Activated CD4-positive, alpha-beta T cell treated with anti-CD3 and anti-CD28 coated beads, Interleukin-2, amount 50 U/mL, for 4 hours (primary cell): ENCODE measurements around the gene TANC1.
A peak's percentile ranks its signal among the peaks of the same experiment; 100 is the strongest.

ENCODE experiments used
- DNase-seq, 2 experiments: peaks; one replicate each; pipeline ENCODE4 v3.0.0-alpha.2; 2020

TANC1 gene

DNA sequence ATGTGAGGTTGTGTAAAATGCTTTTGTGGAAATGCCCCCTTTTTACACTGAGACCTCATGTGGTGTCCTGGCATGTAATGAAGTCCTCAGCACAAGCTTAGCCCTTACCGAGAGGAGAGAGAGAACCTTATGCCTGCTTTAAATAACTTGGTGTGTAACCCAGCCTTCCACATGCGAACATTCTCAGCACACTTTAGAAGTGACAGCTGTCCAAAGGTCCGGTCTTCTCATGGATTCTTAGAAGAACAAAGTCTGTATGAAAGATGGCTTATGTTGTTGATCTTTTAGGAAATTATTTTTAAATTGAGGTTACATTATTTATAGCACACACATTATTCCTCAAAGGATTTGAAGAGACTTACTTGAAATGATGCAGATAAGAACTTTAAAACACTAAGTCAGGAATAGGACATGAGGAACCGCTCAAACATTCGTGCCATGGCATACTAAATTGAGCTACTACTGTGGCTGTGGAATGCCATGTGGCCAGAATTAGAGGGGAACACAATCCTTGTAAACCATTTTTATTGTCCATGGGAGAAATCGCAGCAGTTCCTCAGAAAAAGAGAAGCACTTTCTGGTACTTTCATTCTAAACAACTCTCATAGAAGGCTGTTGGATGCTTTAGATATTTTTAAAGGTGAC, 238.4 kb downstream of the TANC1 start:
- DNase-seq: no peak

DNA sequence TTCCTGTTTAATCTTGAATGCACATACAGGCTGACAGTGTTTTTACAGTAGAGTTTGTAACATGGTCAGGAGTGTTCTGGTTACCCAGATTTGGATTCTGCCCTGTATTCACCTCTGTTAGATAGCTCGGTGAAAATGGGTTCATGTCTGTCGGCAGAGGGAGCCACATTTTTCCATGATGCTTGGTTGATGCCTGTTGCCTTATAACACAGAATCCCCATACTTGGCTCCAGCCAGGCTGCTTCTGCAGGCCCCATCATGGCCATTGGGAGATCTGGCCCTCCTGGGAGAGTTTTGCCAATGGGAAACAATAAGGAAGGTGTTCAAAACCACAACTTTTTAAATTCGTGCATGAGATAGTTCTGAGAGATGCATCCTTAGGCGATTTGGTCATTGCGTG, 240.0 kb downstream of the TANC1 start:
- DNase-seq: no peak

DNA sequence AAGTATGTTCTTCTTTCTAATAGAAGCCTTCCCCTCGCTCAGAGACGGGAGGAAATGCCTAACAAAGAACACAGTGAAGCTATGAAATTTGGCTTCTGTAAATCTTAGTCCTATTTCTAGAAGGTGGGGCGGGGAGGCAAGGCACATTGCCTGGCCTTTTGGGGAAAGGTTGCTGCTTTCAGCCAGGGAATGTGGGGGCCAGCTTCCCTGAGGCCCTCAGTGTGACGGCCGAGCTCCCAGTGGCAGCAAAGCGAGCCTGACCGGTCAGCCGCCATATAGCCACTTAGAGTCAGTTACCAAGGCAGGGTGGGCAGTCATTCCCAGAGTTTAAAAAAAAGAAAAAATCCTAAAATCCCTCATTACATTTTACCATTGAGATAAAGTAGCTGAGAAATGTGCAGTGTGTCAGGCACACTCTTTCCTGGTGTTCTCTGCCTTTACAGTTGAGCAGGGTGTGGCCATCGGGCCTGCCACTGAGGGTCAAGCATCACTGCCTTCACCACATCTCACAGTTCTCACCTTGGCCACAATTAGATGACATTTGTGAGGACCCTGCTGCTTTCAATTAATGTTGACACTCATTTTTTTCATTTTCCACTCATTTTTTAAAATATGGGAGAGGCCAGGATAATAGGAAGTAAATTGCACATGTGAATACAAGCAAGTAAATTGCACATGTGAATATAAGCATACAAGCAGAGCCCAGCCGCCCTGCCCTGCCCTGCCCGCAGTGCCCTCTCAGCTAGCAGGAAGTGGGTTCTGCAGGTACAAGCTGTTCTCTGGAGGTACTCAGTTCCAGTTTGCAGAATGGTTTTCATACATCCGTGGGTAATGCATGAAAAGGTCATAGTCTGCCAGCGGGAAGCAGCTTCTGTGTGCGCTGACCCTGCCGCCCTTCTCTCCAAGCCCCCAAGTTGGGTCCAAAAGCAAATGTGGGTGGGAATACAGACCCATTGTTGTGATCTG, 241.2 kb downstream of the TANC1 start:
- peak in 1 of 2 experiments; percentile 4 for DNase-seq

DNA sequence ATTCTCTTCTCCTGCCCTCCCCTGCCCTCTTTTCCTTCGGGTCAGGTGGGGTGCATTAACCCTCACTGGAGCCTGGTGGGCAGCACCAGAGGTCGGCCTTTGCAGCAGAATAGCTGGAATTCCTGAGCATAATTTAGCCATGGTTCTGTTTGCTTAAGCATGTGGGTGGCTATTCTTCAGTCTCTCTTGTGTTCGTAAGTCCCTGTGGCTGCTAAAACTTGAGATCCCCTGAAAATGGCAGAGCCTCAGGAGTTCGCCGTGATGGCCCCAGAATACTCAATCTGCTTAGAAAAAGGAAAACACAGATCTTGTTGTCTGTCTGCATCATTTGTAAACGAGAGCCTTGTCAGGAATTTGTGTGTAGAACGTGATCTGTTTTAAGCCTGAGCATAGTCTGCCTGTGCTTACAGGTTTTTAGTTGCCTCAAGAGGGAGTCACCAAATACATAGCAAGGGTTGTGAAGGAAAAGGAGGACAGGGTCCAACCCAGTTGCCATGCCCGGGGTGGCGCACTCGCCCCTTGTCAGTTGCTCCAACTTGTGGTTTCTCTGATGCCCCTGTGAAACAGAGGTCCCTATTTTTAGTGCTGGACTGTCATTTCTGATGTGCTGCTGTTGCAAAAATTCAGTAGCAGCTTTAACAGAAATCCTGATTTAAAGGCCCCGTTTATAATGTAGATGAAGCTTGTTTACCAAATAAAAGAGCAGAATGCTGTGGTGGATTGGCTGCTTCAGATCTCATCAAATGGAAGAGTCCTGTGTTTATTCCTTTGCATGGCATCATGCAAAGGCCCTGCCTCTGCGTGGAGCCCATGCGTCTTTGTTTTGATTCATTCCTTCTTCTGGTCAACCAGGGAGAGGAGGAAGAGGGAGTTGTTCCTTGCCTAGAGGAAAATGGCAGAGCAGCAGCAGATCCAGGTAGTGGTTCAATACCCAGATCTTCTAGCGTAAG, 243.3 kb downstream of the TANC1 start:
- DNase-seq: no peak

DNA sequence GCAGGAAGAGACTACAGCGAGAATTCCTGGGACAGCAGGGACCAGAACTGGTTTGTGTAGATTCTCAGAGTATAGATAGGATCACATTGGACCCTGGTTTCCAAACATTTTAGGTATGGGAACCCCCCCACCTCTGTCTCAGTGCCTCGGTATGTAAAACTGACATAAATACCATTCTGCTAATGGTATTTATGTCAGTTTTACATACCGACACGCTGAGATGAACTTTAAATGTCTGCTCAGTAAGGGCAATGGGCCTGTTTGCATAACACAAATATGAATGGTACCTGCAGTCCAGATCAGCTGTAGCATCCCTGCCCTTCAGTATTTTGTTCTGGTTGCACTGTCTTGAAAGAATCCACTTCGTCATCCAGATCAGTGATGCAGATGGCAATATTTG, 244.9 kb downstream of the TANC1 start:
- no peak for DNase-seq

DNA sequence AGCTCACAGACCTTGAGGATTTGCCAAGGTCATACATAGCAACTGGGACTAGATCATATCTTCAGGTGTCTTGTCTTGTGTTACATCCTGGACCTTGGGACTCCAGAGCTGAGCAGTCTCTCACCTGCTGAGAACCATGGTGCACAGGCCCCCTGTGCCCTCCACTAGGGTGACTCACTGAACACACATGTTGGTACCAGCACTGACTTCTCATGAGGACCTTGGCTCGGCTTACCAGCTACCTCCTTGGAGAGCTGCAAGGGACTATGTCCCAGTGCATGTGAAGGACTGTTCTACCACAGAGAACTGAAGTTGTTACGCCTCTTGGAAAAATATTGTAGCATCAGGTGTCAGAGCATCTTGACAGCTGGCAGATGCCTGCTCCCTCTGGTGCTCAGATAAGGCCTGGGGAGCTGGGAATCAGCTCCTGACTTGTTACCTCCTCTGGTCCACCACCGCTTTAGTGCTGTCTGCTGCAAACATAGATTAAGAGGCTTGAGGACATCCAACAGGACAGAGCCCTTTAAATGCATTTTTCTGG, 246.0 kb downstream of the TANC1 start:
- no peak for DNase-seq

DNA sequence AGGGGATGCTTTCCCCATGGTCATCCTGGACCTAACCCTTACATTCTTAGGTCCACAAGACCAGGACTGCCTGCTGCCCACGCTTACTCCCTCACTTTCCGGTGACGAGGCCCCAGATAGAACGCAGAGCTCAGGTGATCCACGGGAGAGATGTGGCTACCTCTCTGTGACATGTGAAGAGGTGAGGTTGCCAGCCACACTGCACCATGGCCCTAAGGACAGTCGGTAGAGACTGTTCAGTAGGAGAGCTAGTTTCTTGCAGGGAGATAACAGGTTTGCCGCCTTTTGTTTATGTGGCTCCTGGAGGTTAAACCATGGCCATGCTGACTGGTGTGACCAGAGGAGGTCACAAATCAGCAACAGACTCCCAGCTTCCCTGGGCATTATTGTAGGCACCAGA, 246.7 kb downstream of the TANC1 start:
- DNase-seq: no peak

DNA sequence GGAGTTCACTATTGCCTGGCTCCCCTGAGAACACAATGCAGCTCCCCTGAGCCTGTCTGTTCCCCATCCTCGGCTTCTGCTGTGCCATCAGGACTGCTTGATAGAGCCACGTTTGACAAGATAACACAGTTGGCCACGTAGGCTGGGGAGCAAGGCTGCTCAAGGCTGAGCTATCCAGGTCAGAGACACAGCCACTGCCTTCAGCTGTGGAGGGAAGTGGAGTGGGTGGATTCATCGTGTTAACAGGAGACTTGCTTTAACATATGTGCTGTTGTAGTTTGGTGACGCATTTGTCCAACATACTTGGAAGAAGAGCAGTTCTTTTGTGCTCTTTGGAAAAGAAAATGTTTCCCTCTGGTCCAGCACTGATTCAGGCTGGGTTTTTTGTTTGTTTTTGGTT, 249.2 kb downstream of the TANC1 start:
- no peak for DNase-seq

DNA sequence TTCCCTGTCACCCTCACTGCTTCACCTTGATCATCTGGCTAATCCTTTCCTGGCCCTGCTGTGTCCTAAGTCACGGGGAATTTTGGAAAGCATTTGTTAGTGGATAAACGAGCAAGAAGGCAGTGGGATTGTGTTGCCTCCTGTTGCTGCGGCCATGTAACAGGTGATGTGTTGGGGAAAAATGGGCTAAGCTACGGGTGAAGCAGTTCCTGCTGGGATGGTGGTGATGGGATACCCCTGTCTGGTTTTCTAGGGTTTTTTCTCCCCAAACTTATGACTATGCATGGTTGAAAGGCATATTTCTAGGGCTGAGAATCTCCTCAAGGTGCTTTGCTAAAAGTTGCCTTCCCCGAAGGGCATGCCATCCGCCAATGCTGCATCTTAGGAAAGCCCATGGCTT, 249.9 kb downstream of the TANC1 start:
- no peak for DNase-seq

DNA sequence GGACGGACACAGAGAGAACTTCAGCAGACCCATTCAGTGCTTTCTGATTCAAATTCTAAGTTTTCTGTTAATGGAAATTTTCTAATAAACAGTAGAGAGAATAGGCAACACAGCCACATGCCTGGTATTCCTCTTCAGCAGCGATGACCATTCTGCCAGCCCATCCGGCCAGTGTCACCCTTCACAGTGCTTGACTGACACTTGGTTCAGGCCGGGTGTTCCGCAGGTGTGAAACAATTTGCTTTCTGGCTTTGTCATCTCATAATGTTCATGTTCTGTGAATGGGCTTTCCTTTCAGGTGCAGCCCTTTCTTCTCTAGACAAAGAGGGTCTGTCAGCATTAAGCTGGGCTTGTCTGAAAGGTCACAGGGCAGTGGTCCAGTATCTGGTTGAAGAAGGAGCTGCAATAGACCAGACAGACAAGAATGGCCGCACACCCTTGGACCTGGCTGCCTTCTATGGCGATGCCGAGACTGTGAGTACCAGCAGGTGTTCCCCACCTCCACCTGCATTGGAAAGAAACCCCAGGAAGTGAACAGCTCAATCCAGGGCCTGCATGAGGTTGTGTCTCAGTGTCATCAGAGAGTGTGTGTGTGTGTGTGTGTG, 251.1 kb downstream of the TANC1 start:
- DNase-seq: no peak

DNA sequence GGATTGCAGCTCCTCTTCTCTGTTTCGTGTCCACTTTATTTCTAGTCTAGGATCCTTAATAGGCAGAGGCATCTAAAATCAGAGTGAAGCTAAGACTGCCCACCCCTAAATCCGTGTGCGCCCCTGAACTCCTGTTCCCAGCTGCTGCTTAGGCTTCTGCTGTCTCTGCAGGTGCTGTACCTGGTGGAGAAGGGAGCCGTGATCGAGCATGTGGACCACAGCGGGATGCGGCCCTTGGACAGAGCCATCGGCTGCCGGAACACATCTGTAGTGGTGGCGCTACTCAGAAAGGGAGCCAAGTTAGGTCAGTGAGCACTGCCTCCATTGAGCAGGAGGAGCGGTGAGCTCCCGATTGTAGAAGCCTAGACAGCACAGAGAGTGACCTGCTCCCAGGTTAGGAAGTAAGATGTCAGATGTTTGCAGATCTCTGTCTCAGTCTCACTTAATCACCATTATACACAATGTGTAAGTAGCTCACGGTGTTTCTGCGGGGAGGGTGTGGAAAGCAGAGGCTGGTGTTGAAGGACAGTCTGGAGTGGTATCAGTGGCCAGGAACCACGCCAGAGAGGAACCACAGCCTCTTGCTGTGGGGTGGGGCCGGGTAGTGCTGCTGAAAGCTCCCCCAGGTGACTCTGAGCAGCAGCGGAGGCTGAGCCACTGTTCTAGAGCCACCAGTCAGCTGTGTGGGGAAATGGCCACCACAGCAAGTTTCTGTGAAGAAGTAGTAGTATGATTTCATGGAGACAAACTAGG, 255.8 kb downstream of the TANC1 start:
- DNase-seq: no peak

DNA sequence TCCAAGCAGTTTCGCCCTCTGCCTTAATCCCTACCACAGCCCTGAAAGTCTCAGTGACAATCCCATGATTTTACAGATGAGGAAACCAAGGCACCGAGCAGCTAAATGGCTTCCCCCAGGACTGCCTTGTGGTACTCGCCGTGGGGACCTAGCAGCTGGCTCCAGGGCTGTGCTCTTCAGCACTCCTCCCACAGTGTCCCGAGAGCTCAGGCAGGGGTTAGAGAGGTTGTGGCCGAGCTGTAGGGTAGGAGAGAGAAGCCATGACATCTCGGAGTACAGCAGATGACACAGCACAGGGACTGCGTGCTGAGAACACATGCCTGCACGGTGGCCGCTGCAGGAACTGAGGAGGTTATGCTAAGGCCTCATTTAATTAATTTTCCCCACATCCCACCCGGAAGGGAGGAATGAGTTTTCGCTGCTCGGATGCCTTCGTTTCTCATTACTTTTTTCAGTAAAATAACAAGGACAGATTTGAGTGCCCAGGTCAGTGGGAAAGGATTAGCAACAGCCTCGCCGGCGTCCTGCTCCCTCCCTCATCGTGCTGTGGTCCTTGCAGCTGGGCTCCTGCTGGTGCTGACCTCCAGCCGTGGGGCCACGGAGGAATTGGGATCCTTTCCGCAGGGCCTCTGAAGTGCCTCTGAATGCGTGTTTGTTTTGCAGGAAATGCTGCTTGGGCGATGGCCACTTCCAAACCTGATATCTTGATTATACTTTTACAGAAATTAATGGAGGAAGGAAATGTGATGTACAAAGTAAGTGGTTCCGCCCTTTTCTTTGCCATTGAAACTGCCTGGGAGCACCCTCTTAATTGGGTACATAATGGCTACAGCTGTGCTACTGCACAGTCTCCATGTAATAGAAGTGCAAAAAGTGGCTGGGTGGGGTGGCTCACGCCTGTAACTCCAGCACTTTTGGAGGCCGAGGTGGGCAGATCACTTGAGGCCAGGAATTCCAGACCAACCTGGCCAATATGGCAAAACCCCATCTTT, 256.9 kb downstream of the TANC1 start:
- DNase-seq: no peak

DNA sequence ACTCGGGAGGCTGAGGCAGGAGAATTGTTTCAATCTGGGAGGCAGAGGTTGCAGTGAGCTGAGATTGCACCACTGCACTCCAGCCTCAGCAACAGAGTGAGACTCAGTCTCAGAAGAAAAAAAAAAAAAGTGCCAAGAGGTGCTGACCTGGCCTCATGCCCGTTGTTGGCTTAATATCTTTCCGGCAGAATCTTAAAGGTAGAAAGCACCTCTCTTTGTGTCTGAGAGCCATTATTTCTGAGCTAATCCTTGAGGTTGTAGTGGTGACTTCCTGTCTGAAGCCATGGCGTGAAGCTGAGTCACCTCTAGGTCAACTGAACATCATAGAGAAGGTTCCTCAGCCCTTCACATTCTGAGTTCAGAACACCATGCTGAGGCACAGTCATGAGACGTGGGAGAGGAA, 257.6 kb downstream of the TANC1 start:
- no peak for DNase-seq

DNA sequence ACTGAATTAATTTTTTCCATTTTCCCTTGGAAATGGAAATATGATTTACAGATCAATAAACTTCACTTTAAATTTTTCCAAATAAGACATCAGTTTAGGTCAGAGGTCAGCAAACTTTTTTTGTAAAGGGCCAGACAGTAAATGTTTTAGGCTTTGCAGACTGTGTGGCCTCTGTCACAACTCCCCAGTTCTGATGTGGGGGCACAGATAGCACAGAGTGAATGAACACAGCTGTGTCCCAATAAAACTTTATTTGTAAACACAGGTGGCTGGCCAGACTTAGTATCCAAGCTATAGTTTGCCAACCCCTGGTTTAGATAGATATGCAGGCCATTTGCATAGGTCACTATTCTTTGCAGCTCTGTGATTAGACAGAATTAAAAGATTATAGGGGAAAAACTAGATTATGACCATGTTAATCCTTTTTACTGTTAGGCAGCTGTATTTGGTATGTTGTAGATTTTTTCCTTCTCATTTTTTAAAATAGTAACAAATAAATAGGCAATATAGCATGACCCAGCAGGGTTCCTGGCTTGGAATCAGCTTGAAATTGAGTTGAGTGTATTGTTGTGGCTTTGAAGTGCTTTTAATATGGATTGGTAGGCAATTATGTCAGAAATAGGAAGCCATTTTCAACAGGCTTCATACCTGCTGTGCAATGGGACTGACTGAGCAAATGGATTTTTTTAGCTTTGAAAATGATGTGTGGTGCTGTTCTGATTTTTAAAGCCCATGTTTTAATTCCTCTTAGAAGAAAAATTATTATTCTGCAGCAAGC, 258.4 kb downstream of the TANC1 start:
- no peak for DNase-seq

DNA sequence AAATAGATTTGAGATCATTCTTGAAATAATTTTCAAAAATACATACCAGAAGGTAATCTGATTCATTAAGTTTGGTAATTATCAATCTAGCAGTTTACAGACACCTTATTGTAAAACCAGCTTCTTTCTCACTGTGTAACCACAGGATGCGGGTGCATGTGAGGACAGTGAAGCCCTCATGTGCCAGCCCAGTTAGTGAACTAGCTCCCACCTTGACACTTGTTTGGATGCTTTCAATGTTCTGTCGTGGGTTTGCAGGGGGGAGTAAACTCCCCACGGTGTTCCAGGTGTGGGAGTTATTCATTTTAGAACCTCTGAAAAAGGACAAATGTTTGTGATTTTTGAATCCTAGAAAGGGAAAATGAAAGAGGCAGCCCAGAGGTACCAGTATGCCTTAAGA, 259.0 kb downstream of the TANC1 start:
- DNase-seq: no peak

DNA sequence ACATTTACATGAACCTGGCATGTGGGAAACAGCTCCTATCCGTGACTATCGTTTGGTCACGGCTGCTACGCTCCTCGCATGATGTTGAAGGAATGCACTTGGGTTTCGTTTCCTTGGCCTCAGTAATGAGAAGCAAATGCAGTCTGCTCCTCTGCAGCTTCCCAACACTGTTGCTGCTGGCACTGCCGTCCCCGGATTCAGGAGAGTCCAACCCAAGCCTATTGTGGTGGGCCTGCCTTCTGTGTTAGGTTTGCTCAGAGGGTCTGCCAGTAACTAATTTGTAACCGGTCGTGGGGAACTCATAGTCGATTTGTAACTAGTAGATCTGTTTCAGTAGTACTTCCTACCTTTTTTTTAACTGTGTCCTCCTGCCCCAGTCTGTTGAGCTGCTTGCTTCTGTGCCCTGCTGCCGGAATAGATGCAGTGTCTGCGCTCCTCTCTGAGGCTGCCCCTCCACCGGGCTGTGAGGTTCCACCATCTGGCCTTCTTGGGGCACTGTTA, 259.7 kb downstream of the TANC1 start:
- no peak for DNase-seq

DNA sequence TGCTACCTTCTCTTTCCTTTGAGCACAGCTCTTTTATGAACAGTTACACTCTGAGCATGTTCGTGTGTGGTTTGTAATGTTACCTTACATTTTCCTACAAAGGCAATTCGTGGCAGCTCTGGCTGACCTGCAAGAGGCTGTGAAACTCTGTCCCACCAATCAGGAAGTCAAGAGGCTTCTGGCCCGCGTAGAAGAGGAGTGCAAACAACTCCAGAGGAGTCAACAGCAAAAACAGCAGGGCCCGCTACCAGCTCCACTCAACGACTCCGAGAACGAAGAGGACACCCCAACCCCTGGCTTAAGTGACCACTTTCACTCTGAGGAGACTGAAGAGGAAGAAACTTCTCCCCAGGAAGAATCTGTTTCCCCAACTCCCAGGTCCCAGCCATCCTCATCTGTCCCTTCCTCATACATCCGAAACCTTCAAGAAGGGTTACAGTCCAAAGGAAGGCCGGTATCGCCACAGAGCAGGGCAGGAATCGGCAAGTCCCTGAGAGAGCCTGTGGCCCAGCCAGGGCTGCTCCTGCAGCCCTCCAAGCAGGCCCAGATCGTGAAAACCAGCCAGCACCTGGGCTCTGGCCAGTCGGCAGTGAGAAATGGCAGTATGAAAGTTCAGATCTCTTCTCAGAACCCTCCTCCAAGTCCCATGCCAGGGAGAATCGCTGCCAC, 261.2 kb downstream of the TANC1 start:
- no peak for DNase-seq

DNA sequence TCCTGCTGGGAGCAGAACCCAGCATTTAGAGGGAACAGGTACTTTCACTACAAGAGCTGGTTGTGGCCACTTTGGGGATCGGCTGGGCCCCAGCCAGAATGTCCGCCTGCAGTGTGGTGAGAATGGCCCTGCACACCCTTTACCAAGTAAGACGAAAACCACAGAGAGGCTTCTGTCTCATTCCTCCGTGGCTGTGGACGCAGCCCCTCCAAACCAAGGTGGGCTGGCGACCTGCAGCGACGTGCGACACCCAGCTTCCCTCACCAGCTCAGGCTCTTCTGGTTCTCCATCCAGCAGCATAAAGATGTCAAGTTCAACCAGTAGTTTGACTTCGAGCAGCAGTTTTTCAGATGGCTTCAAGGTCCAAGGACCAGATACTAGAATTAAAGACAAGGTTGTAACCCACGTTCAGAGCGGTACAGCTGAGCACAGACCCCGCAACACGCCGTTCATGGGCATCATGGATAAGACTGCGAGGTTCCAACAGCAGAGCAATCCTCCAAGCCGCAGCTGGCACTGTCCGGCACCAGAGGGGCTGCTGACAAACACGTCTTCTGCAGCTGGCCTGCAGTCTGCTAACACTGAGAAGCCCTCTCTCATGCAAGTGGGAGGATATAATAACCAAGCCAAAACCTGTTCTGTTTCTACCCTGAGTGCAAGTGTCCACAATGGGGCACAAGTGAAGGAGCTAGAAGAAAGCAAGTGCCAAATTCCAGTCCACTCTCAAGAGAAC, 261.9 kb downstream of the TANC1 start:
- DNase-seq: no peak
